ENCODE data around the gene OSGEP.

The OSGEP gene

GRCh38 chr14:20434701-20435581 lies 19.7 kb downstream of the OSGEP start:
- peak; percentile 60 for DNase-seq

- DNase-seq, result no peak
Measured at GRCh38 chr14:20429801-20430669, 24.6 kb downstream of the OSGEP start.

GRCh38 chr14:20428802-20429201 lies 25.8 kb downstream of the OSGEP start:
- DNase-seq, result no peak

GRCh38 chr14:20428010-20428365 lies 26.6 kb downstream of the OSGEP start:
- DNase-seq, result no peak

- no peak for DNase-seq
Measured at GRCh38 chr14:20427231-20428009, 27.2 kb downstream of the OSGEP start.

GRCh38 chr14:20424851-20425250 lies 29.8 kb downstream of the OSGEP start:
- DNase-seq, result no peak

- no peak for DNase-seq
Measured at GRCh38 chr14:20422886-20423285, 31.7 kb downstream of the OSGEP start.

GRCh38 chr14:20421267-20421666 lies 33.3 kb downstream of the OSGEP start:
- DNase-seq, result no peak

GRCh38 chr14:20419419-20419818 lies 35.2 kb downstream of the OSGEP start:
- no peak for DNase-seq

- DNase-seq, result no peak
Measured at GRCh38 chr14:20418501-20418909, 36.1 kb downstream of the OSGEP start.

- DNase-seq, result no peak
Measured at GRCh38 chr14:20417250-20418186, 37.1 kb downstream of the OSGEP start.

- DNase-seq, result no peak
Measured at GRCh38 chr14:20416223-20416622, 38.4 kb downstream of the OSGEP start.

- DNase-seq, result peak; percentile 35
Measured at GRCh38 chr14:20415782-20416206, 38.8 kb downstream of the OSGEP start.

GRCh38 chr14:20413744-20414082 lies 40.9 kb downstream of the OSGEP start:
- no peak for DNase-seq

- DNase-seq, result peak; percentile 87
Measured at GRCh38 chr14:20412876-20413743, 41.5 kb downstream of the OSGEP start, which contains the start of gene TEP1. TEP1 (minus strand) TSS chr14:20413501; CDS start chr14:20408439, 5,062 bp downstream.

GRCh38 chr14:20412411-20412810 lies 42.2 kb downstream of the OSGEP start:
- no peak for DNase-seq

- DNase-seq, result no peak
Measured at GRCh38 chr14:20409226-20409625, 45.4 kb downstream of the OSGEP start.

GRCh38 chr14:20403521-20403920 lies 51.1 kb downstream of the OSGEP start:
- DNase-seq, result no peak

GRCh38 chr14:20400965-20401593 lies 53.5 kb downstream of the OSGEP start:
- no peak for DNase-seq

- no peak for DNase-seq
Measured at GRCh38 chr14:20400589-20400964, 54.0 kb downstream of the OSGEP start.

All from right kidney (tissue), 1 donor.